ENCODE measurements around the gene TRAPPC3.
A peak's percentile ranks its signal among the peaks of the same experiment; 100 is the strongest.

Gene TRAPPC3

GRCh38 chr1:36097693-36098585 is 51.3 kb downstream of the TRAPPC3 start:
- DNase-seq: no peak

- DNase-seq: peak; percentile 53
These were observed 52.5 kb downstream of the TRAPPC3 start for GRCh38 chr1:36096500-36097432.

- DNase-seq: no peak
These were observed 53.4 kb downstream of the TRAPPC3 start for GRCh38 chr1:36095760-36096405.

DNA sequence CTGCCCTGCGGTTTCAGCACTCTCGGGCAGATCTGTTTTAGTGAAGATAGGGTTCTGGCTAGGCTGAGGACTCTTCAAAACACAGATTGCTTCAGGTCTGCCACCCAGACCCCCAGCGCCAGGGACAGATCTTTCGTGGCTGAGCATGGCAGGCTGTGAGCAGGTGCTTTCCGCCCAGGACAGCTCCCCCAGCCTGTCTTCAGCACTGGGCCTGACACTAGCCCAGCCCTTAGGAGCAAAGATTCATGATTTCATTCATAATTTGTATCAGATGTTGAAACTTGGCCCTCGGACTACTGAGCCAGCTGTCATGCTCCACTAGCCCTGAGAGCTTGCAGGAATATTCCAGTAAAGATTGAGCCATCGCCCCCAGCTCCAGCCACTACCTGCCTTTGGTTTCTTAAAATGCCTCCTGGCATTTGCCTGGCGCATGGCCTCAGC is 54.6 kb downstream of the TRAPPC3 start:
- no peak for DNase-seq

DNA sequence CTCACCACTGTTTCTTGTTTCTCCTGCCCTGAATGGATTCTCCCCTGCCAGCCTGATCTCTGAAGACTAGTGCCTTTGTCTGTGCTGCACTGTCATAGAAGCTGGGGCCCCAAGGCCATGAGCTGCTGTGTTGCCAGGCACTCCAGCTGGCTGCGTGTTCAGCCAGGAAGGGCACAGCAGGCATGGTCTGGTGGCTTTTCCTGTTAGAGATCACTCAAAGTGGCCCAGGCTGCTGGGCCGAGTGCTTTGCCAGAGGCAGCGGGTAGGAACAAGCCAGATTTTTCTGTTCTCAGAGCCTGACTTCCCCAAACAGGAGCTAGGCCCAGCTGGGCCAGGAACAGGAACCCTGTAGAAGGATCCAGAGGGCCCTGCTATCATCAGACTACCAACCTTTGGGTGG is 55.4 kb downstream of the TRAPPC3 start:
- no peak for DNase-seq

DNA sequence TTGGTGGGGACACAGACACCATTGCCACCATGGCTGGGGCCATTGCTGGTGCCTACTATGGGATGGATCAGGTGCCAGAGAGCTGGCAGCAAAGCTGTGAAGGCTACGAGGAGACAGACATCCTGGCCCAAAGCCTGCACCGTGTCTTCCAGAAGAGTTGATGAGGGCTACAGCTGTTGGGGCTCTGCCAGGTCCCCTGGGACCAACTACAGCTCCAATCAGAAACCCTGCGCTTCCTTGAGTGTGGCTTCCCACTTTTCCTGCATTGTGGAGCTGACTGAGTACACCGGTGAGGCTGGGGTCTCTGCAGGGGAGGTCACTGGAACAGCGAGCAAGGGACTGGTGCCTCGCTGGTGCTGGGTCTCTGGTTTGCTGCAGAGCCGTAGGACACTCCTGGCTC is 56.1 kb downstream of the TRAPPC3 start:
- no peak for DNase-seq

DNA sequence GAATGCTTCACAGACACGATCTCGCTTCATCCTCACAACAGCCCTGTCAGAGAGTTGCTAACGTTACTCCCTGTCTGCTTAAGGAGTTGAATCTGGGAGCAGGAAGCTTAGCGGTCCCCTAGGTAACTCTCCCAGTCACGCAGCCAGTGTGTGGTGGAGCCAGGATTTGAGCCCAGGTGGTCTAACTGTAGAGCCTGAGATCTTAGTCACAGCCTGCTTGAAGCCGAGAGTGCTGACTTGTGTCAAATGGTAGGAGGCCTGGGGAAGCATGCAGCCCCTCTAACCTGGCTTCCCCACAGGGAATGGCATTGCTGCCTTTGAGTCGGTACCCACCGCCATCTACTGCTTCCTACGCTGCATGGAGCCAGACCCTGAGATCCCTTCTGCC is 56.5 kb downstream of the TRAPPC3 start:
- DNase-seq: no peak

GRCh38 chr1:36092166-36092797 is 57.0 kb downstream of the TRAPPC3 start:
- DNase-seq: no peak

DNA sequence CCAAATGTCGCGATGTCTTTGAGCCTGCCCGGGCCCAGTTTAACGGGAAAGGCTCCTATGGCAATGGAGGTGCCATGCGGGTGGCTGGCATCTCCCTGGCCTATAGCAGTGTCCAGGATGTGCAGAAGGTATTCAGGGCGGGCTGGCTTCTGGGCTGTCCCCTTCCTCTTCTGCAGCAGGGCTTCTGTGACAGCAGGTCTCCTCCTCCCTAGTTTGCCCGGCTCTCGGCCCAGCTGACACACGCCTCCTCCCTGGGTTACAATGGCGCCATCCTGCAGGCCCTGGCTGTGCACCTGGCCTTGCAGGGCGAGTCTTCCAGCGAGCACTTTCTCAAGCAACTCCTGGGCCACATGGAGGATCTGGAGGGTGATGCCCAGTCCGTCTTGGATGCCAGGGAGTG is 57.6 kb downstream of the TRAPPC3 start:
- DNase-seq: no peak

DNA sequence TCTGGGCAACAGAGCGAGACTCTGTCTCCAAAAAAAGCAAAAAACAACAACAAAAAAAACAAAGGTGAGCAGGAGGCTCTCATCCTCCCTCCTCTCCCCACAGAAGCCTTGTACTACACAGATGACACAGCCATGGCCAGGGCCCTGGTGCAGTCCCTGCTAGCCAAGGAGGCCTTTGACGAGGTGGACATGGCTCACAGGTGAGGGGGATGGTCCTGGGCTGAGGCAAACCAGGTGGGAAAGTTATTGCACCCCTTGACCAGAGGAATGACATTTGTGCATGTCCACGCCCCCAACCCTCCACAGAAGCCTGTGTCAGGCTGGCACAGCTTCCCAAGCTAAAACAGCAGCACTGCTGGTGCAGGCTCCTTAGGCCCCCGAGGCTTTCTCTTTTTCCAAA is 58.1 kb downstream of the TRAPPC3 start:
- DNase-seq: no peak

- peak; percentile 74 for DNase-seq
These were observed 59.7 kb downstream of the TRAPPC3 start for GRCh38 chr1:36089393-36090121.

DNA sequence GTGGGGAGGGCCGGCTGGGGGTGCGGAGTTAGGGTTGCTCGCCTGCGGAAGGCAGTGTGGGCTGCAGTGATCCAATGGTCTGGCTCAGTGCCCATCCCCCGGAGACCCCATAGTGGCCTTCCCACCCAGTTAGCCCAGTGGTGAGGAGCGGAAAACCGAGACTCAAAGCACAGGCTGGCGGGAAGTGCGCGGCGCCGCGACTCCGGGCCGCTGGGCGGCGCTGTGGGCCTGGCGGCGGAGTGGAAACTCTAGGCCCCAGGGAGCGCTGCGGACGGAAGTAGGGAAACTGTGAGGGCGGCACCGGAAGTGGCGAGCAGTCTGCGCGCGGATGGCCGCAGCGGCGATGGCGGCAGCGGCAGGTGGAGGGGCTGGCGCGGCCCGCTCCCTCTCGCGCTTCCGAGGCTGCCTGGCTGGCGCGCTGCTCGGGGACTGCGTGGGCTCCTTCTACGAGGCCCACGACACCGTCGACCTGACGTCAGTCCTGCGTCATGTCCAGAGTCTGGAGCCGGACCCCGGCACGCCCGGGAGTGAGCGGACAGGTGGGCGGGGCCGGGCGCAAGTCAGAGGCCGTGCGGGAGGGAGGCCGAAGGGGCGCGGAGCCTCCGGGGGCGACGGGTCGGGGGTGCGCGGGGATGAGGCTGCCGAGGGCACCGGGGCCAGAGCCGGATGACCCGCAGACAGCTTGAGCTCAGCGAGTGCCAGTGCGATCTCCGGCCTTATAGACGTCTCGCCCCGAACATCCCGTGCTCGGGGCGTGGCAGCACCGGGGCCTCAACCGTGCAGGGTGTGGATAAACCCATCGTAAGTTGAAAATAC is 60.5 kb downstream of the TRAPPC3 start, which contains the start of gene ADPRS:
ADPRS (plus strand) TSS at position 316 of the 816 bp plus-strand sequence; CDS start at position 329, 13 bp downstream.
- DNase-seq: peak; percentile 97

DNA sequence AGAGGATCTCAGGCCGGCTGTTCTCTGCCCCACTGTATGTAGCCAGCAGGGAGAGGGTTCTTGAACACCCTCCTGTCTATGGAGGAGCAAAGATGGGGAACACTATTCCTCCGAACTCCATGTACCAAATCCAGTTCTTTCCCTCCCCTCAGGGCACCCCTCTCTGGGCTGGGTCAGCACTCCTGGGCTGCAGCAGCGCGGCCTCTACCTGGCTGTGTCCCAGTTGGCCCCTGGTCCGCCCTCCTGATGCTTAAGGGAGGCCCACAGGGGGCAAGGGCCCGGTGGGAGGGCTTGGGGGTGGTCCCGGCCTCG is 61.1 kb downstream of the TRAPPC3 start:
- DNase-seq: no peak

- DNase-seq: no peak
These were observed 61.8 kb downstream of the TRAPPC3 start for GRCh38 chr1:36087233-36088123.

Measured in RPMI8226 (cell line).